Left lobe of liver (tissue), 2 donors: Measurements from ENCODE around the gene AGTR1. TPM values are rescaled to one million over a fixed set of nuclear protein-coding genes. Genes with fewer than 3 reads are reported as not detected.
"Not testable (repeated sequence)": the region's sequence is repeated elsewhere in the genome, so short reads cannot be mapped to it uniquely, and the experiment has no call there.

Experiments used
- ATAC-seq: fragments of 200-7000 bp; cut with Tn5 transposase; one replicate; pipeline ENCODE4 v1.9.1; 2020; ENCODE audit warnings: mild to moderate bottlenecking, moderate library complexity
- DNase-seq: peaks from one replicate; pipeline ENCODE4 v3.0.0-alpha.2; 2020; ENCODE audit warnings: low spot score
- total RNA-seq: library from RNA; stranded (reverse); gene quantifications from one replicate; pipeline ENCODE4 v1.2.1, GENCODE V29; 2021
- donor health status: DM: no; HTN: no; CAD: no; lungs with moderate emphysema.
- donor health status: DM: no; HTN: yes; CAD: no.

Gene AGTR1
- total RNA-seq, 1 donor from 2014 or later, result 25.5 TPM

- no peak for DNase-seq
- peak; percentile 82 for ATAC-seq
Observed at GRCh38 chr3:148717885-148718561, 20.3 kb downstream of the AGTR1 start.

DNA sequence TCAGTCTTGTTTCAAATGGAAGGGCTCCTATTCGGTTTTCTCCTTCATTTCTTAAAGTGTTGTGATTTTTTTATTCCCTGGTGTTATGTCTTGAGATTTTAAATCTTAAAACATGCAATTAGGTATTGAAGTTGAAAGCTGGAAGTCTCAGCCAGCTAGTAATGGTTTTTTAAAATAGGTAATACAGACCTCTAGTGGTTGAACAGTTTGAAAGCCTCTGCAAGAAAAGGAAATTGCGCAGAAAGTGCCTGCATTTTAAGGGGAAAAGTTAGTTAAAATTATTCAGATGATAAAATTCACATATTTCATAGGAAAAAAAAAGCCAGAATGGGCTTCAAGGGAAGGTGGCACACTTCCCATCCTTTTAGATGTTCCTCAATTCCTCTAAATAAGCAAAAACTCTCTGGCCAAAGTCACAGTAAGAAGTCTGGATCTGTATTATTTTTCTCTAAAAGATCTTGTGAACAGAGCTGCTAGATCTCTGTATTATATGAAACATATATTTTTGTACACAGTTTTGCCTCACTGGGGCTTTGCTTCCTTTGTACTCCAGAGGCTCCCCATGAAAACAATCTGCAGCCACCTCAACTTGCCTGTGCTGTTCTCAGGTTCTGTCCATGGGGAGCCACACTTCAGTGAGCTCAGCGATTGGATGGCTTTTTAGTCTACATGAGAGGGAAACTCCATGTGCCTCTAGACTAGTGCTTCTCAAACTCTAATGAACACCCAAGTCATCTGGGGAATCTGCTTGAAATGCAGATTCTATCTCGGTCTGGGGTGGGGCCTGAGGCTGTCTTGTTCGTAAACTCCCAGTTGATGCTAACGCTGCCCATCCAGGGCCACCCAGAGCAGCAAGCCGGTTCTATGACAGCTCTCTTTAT is 21.5 kb downstream of the AGTR1 start:
- peak; percentile 68 for ATAC-seq
- DNase-seq, result no peak

DNA sequence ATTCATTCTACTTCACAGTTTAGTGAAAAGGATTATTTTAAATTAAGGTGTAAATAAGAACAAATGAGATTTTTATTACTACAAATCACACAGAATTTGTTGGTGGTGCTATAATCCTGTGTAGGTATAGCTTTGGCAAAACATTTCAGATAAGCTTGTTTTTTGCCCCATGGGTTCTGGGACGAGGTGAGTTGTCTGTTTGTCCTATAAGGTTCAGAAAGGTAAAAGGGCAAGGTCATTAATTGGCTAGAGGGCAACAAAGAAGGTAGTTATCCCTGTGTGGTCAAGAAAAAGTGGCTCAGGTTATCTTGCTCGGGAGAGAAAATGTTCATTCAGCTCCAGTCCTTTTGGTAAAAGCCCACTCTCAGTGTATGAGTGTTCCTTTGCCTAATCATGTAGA is 23.2 kb downstream of the AGTR1 start:
- DNase-seq (no peak), ATAC-seq (no peak)

DNA sequence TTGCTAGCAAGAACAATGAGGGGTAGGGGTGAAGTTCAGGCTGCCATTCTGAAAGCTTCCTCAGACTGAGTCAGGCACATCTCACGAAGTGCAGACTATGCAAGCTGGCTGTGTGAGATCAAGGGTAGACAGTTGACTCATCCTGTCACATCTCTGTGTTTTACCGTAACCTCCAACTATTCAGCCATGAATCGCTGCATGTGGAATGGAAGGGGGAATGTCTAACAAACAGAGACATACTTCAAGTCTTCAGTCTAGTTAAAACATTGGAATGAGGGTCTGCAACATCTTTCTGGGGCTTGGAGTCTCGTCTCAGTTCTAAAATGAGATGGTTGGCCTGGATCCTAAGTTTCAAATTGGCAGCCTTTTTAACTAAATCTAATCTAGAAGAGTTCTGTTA is 25.9 kb downstream of the AGTR1 start:
- ATAC-seq, result no peak
- DNase-seq, result no peak

GRCh38 chr3:148727231-148727630 is 29.5 kb downstream of the AGTR1 start:
- ATAC-seq (peak; percentile 95), DNase-seq (peak; percentile 62)

- DNase-seq (no peak), ATAC-seq (no peak)
Observed at GRCh38 chr3:148728753-148729152, 31.1 kb downstream of the AGTR1 start.

- ATAC-seq, result no peak
- no peak for DNase-seq
Observed at GRCh38 chr3:148729476-148730055, 31.9 kb downstream of the AGTR1 start.

DNA sequence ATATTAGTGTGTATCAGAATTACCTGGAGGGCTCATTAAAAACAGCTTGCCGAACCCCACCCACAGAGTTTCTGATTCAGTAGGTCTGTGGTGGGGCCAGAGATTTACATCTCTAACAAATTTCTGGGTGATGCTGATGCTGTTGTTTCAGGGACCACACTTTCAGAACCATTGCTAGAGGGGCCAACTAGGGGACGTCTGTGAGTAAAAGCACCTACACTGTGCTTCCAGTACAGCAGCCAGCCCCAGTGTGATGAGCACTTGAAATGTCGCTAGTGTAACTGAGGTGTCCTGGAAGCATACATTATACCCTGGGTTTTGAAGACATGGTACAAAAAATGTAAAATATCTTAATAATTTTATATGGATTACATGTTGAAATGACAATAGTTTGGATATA is 33.0 kb downstream of the AGTR1 start:
- no peak for ATAC-seq
- no peak for DNase-seq

DNA sequence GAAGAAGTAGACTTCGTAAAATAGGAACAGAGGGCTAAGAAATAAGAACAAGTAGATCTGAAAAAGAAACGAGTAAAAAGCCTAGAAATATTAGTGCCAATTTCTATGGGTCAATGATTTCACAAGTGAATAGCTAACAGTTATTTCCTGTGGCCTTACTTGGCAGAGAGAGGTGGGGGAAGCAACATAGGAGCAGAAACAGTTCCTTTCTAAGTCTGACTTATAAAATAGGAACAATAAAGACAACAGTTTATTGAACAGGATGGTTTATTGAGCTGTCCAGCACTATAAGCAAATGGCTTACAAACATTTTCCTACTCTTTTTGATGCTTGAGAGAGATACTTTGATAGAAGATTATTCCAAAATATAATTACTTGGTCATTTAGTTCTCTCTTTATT is 37.9 kb downstream of the AGTR1 start:
- ATAC-seq (peak; percentile 58), DNase-seq (no peak)

DNA sequence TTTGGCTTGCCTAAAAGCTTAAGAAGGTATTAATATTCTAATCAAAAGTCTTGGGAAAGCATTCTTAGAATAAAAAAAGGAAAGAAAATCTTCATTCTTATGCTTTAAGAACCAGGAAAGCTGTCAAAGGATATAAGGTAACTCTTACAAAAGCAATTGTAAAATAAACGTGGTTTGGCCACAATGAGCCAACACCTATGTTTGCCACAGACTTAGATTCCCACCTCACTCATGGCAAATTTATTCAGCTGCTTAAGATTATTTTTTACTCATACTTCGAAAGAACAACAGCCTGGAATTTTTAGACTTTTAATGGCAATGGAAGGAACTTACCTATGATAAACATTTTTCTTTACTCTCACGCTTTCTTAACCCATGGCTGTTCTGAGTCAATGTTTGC is 38.4 kb downstream of the AGTR1 start:
- DNase-seq (no peak), ATAC-seq (no peak)

DNA sequence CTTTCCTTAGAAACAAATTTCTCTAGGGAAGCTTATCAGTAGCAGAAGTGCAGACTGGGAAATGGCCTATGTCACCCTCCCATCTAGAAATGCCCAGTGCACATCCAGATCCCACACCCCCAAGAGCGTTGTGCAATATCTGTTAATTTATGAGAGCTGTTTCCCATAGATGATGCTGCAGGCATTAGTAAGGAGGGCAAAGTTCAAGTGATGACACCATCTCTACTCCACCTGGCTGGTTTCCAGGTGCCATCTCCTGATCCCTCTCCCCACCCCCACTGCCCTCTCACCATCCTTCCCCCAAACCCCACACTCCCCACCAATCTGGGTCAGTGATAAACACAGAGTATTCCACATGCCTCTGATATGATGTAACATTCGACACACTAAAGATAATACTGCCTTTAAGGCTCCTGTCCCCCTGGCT is 39.4 kb downstream of the AGTR1 start:
- DNase-seq (peak; percentile 80), ATAC-seq (peak; percentile 85)

- ATAC-seq (no peak), DNase-seq (no peak)
Observed at GRCh38 chr3:148739720-148740119, 42.0 kb downstream of the AGTR1 start.

- no peak for DNase-seq
- no peak for ATAC-seq
Observed at GRCh38 chr3:148740291-148740690, 42.6 kb downstream of the AGTR1 start.

DNA sequence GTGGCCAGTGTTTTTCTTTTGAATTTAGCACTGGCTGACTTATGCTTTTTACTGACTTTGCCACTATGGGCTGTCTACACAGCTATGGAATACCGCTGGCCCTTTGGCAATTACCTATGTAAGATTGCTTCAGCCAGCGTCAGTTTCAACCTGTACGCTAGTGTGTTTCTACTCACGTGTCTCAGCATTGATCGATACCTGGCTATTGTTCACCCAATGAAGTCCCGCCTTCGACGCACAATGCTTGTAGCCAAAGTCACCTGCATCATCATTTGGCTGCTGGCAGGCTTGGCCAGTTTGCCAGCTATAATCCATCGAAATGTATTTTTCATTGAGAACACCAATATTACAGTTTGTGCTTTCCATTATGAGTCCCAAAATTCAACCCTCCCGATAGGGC is 43.5 kb downstream of the AGTR1 start:
- DNase-seq (no peak), ATAC-seq (no peak)

GRCh38 chr3:148742118-148742517 is 44.4 kb downstream of the AGTR1 start:
- ATAC-seq, result no peak
- no peak for DNase-seq

- no peak for DNase-seq
- no peak for ATAC-seq
Observed at GRCh38 chr3:148746053-148746452, 48.4 kb downstream of the AGTR1 start.

- ATAC-seq (no peak), DNase-seq (no peak)
Observed at GRCh38 chr3:148748283-148748682, 50.6 kb downstream of the AGTR1 start.

DNA sequence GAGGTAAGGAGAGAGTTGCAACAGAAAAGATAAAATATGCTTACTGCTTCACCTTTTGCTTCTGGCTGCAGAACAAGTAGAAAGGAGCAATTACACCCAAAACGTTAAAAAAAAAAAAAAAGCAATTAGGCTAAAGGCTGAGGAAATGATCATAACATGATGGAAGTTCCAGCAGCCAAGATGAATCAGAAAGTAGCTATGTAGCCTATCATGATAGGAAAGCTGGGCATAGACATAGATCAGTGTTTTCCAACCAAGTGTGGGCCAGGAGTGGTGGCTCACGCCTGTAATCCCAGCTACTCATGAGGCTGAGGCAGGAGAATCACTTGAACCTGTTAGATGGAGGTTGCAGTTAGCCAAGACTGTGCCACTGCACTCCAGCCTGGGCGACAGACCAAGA is 52.6 kb downstream of the AGTR1 start:
- no peak for DNase-seq
- ATAC-seq, result no peak

- ATAC-seq, result no peak
Observed at GRCh38 chr3:148751461-148751860, 53.8 kb downstream of the AGTR1 start.

GRCh38 chr3:148753385-148753784 is 55.7 kb downstream of the AGTR1 start:
- DNase-seq, ATAC-seq: not testable (repeated sequence)

More at GRCh38 chr3:148751461-148751860, 53.8 kb downstream of the AGTR1 start:
- DNase-seq, result no peak

- ATAC-seq (no peak), DNase-seq (no peak)
Observed at GRCh38 chr3:148755570-148755969, 57.9 kb downstream of the AGTR1 start.

GRCh38 chr3:148756311-148756710 is 58.6 kb downstream of the AGTR1 start:
- ATAC-seq, result no peak
- DNase-seq, result no peak
